Small intestine (tissue), 7 donors: Measurements from ENCODE around the gene KCNS1. TPM values are rescaled to one million over a fixed set of nuclear protein-coding genes. Genes with fewer than 3 reads are reported as not detected.

Experiments used
- DNase-seq, 2 donors: peaks; one replicate each; pipeline versions ENCODE4 v3.0.0 to v3.0.0-alpha.2; 2013
- FAIRE-seq: peaks from 2 replicates; lab custom pipeline; 2012; peaks lifted over from hg19 to GRCh38; lab: Jason Lieb, UNC
- H3K27ac ChIP-seq, 3 donors: one replicate each; pipeline ENCODE4 v1.5.1; 2013; ENCODE audit warnings: low read length in 2 of 3, mild to moderate bottlenecking in 2 of 3, control low read depth in 1 of 3, inconsistent platforms in 1 of 3, low read depth in 1 of 3, moderate library complexity in 1 of 3
- H3K27me3 ChIP-seq, 3 donors: one replicate each; pipeline ENCODE4 v1.6.1; 2013; ENCODE audit warnings: low read length in 3 of 3, inconsistent platforms in 1 of 3; ENCODE audit not compliant: control insufficient read depth in 3 of 3, insufficient read depth in 3 of 3
- H3K36me3 ChIP-seq, 3 donors: one replicate each; pipeline ENCODE4 v1.6.1; 2013; ENCODE audit warnings: low read length in 3 of 3, inconsistent platforms in 1 of 3, low read depth in 1 of 3, mild to moderate bottlenecking in 1 of 3, moderate library complexity in 1 of 3; ENCODE audit not compliant: control insufficient read depth in 3 of 3, insufficient read depth in 2 of 3
- H3K4me1 ChIP-seq, 3 donors: one replicate each; pipeline ENCODE4 v1.6.1; 2013; ENCODE audit warnings: low read length in 2 of 3, inconsistent platforms in 1 of 3, low read depth in 1 of 3, mild to moderate bottlenecking in 1 of 3, moderate library complexity in 1 of 3; ENCODE audit not compliant: control insufficient read depth in 3 of 3, insufficient read depth in 2 of 3
- H3K4me3 ChIP-seq, 3 donors: one replicate each; pipeline ENCODE4 v1.5.1; 2013; ENCODE audit warnings: low read length in 3 of 3, control low read depth in 1 of 3, inconsistent platforms in 1 of 3, low read depth in 1 of 3, mild to moderate bottlenecking in 1 of 3, moderate library complexity in 1 of 3
- H3K9me3 ChIP-seq, 2 donors: one replicate each; pipeline ENCODE4 v1.6.1; 2013; ENCODE audit warnings: low read depth in 1 of 2, low read length in 1 of 2; ENCODE audit not compliant: control insufficient read depth in 2 of 2, insufficient read depth in 1 of 2
- WGBS, 3 donors: extraction: QIAGEN DNeasy Blood & Tissue Kit; methylation state at CpG; one replicate each; pipeline ENCODE4 v1.1.7; 2013; 5-methylcytosine and 5-hydroxymethylcytosine counted together
- polyA plus RNA-seq, 4 donors: library from polyadenylated mRNA; stranded (reverse) in 3 of 4; unstranded in 1 of 4; fragments of 200-250 nt in 3 of 4; fragments of 120-200 nt in 1 of 4; gene quantifications; one replicate each; pipeline versions ENCODE4 v1.2.1 to v1.2.3, GENCODE V29; 2013
- donor health status: healthy with polysubstance abuse.
- donor health status: control.
- donor health status: control.
- donor health status: Bipolar disorder and iron deficiency.
- donor health status: healthy.

Gene KCNS1
- polyA plus RNA-seq, 4 donors, result 1.0 to 1.3 TPM; not detected in 2

DNA sequence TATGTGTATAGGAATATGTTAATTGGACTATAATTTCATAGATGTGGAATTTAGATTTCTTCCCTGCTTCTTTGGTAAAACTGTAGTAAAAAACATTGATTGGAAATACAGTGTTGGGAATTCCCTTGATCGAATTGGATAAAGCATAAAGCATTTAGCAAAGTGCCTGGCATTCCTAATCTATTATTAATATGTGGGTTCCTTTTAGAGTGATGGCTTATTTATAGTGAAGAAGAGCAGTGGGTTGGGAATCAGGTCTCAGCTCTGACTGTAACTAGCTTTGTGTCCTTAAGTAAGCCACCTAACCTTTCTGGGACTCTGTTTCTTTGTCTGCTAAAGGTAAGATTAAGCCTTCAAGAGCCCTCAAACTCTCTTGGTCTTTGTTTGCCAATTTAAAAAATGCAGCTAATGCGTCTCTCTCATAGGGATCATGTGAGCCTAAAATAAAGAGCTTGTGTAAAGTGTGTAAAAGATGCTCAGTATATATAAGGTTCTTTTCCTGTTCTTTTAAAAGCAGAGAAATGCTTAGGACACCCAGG is 53.3 kb downstream of the KCNS1 start:
- peaks cover 0 to 4% (median 2%) of the 10 kb centered on the region in 3 donors for H3K36me3 ChIP-seq
- no peaks in the 10 kb centered on the region for H3K4me1 ChIP-seq
- FAIRE-seq, result no peak
- no peaks in the 10 kb centered on the region for H3K27me3 ChIP-seq
- WGBS, 3 donors, result 93 to 96% (median 94%) methylated on average over 2 of the region's 2 CpGs
- no peaks in the 10 kb centered on the region for H3K9me3 ChIP-seq
- H3K4me3 ChIP-seq, result no peak overlapping the region
- DNase-seq, result no peak
- no peak overlapping the region for H3K27ac ChIP-seq

DNA sequence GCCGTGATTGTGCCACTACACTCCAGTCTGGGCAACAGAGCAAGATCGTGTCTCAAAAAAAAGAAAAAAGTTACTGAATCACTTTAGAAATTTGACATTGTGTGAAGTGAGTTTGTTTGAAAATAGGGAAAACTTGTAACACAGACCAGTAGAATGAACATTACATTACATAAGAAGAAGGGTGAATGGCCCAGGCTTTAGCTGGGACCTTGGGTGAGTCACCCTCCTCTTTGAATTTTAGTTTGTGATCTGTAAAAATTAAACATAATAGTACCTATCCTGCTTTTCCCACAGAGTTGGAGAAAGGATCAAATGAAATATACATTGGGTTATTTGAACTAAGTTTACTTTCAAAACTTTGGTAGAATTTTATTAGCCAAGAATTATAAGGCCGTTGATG is 56.3 kb downstream of the KCNS1 start:
- no peaks in the 10 kb centered on the region for H3K4me1 ChIP-seq
- FAIRE-seq (no peak), DNase-seq (no peak)
- H3K36me3 ChIP-seq, result peaks cover 0 to 6% (median 0%) of the 10 kb centered on the region in 3 donors
- no peak overlapping the region for H3K27ac ChIP-seq
- H3K27me3 ChIP-seq, result no peaks in the 10 kb centered on the region
- H3K9me3 ChIP-seq, result no peaks in the 10 kb centered on the region
- no peak overlapping the region for H3K4me3 ChIP-seq
- 93 to 98% (median 93%) methylated on average over 3 of the region's 3 CpGs for WGBS, 3 donors

DNA sequence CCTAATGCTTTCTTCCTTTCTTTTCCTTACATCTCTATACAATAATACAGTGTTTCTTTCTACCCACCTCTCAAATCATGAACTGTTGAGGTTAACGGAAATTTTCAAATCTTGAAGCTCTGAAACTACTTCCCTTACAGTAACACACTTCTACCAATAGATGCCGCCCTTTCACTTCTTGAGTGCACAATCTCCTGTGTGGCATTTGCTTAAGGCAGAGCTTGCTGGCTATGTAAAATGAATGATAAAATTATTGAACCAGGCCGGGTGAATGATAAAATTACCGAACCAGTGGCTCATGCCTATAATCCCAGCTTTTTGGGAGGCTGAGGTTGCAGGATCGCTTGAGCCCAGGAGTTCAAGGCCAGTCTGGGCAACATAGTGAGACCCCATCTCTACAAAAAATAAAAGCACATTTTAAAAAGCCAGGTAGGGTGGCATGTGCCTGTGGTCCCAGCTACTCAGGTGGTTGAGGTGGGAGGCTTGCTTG is 56.8 kb downstream of the KCNS1 start:
- H3K4me1 ChIP-seq, result no peaks in the 10 kb centered on the region
- 20 to 35% (median 26%) methylated on average over 5 of the region's 5 CpGs for WGBS, 3 donors

DNA sequence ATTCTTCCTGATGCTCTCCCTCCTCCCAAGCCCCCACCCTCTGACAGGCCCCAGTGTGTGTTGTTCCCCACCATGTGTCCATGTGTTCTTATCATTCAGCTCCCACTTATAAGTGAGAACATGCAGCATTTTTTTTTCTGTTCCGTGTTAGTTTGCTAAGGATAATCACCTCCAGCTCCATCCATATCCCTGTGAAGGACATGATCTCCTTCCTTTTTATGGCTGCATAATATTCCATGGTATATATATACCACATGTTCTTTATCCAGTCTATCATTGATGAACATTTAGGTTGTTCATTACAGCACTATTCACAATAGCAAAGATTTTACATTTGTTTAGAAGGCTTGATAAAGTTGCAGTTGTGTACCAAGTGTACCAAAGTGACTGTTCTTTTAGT is 57.9 kb downstream of the KCNS1 start:
- Histone ChIP-seq H3K9me3 (no peaks in the 10 kb centered on the region), H3K4me3 (no peak overlapping the region), H3K27ac (no peak overlapping the region), H3K27me3 (no peaks in the 10 kb centered on the region), H3K4me1 (no peaks in the 10 kb centered on the region), H3K36me3 (peaks cover 0 to 2% (median 0%) of the 10 kb centered on the region in 3 donors)
- FAIRE-seq, result no peak
- no peak for DNase-seq
- WGBS, 3 donors, result 95 to 100% (median 97%) methylated on average over 1 of the region's 1 CpG

More for the DNA sequence above, 56.8 kb downstream of the KCNS1 start:
- no peak overlapping the region for H3K27ac ChIP-seq
- H3K4me3 ChIP-seq, result no peak overlapping the region
- no peaks in the 10 kb centered on the region for H3K9me3 ChIP-seq
- H3K36me3 ChIP-seq, result peaks cover 0 to 6% (median 0%) of the 10 kb centered on the region in 3 donors
- DNase-seq, result peak; percentile 63 to 80
- no peaks in the 10 kb centered on the region for H3K27me3 ChIP-seq
- FAIRE-seq, result no peak

Other genes with a start within 250 kb of the KCNS1 start
- gene YWHAB, start 215.4 kb downstream of the KCNS1 start, polyA plus RNA-seq, result 100 to 1,000 TPM; 125 to 157 (median 138) TPM
- 10 to 100 TPM in 2 of 4 donors, 1 to 10 TPM in 2; 7.0 to 28.4 (median 9.6) TPM for gene PABPC1L, start 191.1 kb downstream of the KCNS1 start, polyA plus RNA-seq
- 10 to 100 TPM in 3 of 4 donors, 1 to 10 TPM in 1; 9.6 to 34.1 (median 19.0) TPM for gene TOMM34, start 140.7 kb downstream of the KCNS1 start, polyA plus RNA-seq
- 10 to 100 TPM in 1 of 4 donors, 1 to 10 TPM in 3; 6.9 to 15.8 (median 8.9) TPM for gene STK4, start 134.6 kb downstream of the KCNS1 start, polyA plus RNA-seq
- gene WFDC5, start 14.0 kb upstream of the KCNS1 start, polyA plus RNA-seq, result under 1 TPM in 1 of 4 donors, not detected in 3; 0.12 TPM
- under 1 TPM in 2 of 4 donors, not detected in 2; 0.07 to 0.09 TPM for gene WFDC12, start 23.3 kb upstream of the KCNS1 start, polyA plus RNA-seq
- 10 to 100 TPM in 2 of 4 donors, 1 to 10 TPM in 2; 3.6 to 61.0 (median 10.5) TPM for gene PI3, start 73.8 kb upstream of the KCNS1 start, polyA plus RNA-seq
- under 1 TPM in 1 of 4 donors, not detected in 3; 0.16 TPM for gene SEMG1, start 105.9 kb upstream of the KCNS1 start, polyA plus RNA-seq
- gene SEMG2, start 120.2 kb upstream of the KCNS1 start, polyA plus RNA-seq, result not detected
- 10 to 100 TPM in 3 of 4 donors, not detected in 1; 11.2 to 87.6 (median 47.7) TPM for gene SLPI, start 153.4 kb upstream of the KCNS1 start, polyA plus RNA-seq
- 1 to 10 TPM in 1 of 4 donors, under 1 TPM in 1, not detected in 2; 0.04 to 1.4 TPM for gene RBPJL, start 205.7 kb upstream of the KCNS1 start, polyA plus RNA-seq
- under 1 TPM in 1 of 4 donors, not detected in 3; 0.07 TPM for gene MATN4, start 207.2 kb upstream of the KCNS1 start, polyA plus RNA-seq
- gene SDC4, start 247.3 kb upstream of the KCNS1 start, polyA plus RNA-seq, result 10 to 100 TPM; 14.3 to 95.8 (median 23.5) TPM